ENCODE measurements around the gene TTC28.

GRCh38 chr22:28711820-28712777 is 32.5 kb upstream of the TTC28 start:
- TF ChIP-seq POLR2A (IDR thresholded peaks at IDR 0.05; ENCODE audit: low read depth, low read length) (no peak), POLR2AphosphoS5 (IDR thresholded peaks at IDR 0.05; ENCODE audit: insufficient read depth, low read depth, low read length) (no peak), GATA2 (IDR thresholded peaks at IDR 0.05; ENCODE audit: insufficient read depth, insufficient read length, low read depth, low read length) (no peak), EZH2 (IDR thresholded peaks at IDR 0.05; ENCODE audit: borderline replicate concordance, low read depth, low read length, severe bottlenecking) (no peak), JUN (IDR thresholded peaks at IDR 0.05; ENCODE audit: borderline replicate concordance, insufficient read depth, insufficient read length, low read depth) (no peak), MYC (IDR thresholded peaks at IDR 0.05; ENCODE audit: low read depth, low read length) (no peak)
- TF ChIP-seq, protein P1, sequence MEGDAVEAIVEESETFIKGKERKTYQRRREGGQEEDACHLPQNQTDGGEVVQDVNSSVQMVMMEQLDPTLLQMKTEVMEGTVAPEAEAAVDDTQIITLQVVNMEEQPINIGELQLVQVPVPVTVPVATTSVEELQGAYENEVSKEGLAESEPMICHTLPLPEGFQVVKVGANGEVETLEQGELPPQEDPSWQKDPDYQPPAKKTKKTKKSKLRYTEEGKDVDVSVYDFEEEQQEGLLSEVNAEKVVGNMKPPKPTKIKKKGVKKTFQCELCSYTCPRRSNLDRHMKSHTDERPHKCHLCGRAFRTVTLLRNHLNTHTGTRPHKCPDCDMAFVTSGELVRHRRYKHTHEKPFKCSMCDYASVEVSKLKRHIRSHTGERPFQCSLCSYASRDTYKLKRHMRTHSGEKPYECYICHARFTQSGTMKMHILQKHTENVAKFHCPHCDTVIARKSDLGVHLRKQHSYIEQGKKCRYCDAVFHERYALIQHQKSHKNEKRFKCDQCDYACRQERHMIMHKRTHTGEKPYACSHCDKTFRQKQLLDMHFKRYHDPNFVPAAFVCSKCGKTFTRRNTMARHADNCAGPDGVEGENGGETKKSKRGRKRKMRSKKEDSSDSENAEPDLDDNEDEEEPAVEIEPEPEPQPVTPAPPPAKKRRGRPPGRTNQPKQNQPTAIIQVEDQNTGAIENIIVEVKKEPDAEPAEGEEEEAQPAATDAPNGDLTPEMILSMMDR (IDR thresholded peaks at IDR 0.05; ENCODE audit: extremely low read depth in 1 of 2, insufficient read depth in 1 of 2, low read depth in 1 of 2, low read length in 2 of 2): no peak
- TF ChIP-seq, protein P2, sequence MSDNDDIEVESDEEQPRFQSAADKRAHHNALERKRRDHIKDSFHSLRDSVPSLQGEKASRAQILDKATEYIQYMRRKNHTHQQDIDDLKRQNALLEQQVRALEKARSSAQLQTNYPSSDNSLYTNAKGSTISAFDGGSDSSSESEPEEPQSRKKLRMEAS (IDR thresholded peaks at IDR 0.05; ENCODE audit: insufficient read depth, insufficient read length): no peak

Measured in endothelial cell of umbilical vein (primary cell).